ENCODE measurements around the gene COPG2. TPM values are rescaled to one million over a fixed set of nuclear protein-coding genes. Genes with fewer than 3 reads are reported as not detected.

The COPG2 gene
- total RNA-seq, 1 donor from 2014 or later = 20.6 TPM

GRCh38 chr7:130500463-130500862 is 168.1 kb downstream of the COPG2 start:
- Histone ChIP-seq H3K36me3 (ENCODE audit: insufficient read depth, low read length) (peaks cover 55% of the 10 kb centered on the region), H3K27me3 (ENCODE audit: insufficient read depth, low read length) (no peaks in the 10 kb centered on the region), H3K79me2 (ENCODE audit: insufficient read depth, low read length) (peaks cover 16% of the 10 kb centered on the region), H3K4me2 (ENCODE audit: low read length) (no peak overlapping the region), H3K4me1 (ENCODE audit: insufficient read depth, low read length) (no peaks in the 10 kb centered on the region), H4K20me1 (ENCODE audit: insufficient read depth, low read length) (peaks cover 10% of the 10 kb centered on the region), H3K9me3 (ENCODE audit: insufficient read depth, low read depth, low read length) (no peaks in the 10 kb centered on the region), H3K4me3 (ENCODE audit: insufficient read depth, low read depth, low read length) (no peak overlapping the region), H2AFZ (ENCODE audit: low read depth, low read length) (no peak overlapping the region), H3K9ac (ENCODE audit: low read length) (no peak overlapping the region), H3K27ac (ENCODE audit: low read depth, low read length) (no peak overlapping the region)
- DNase-seq (ENCODE audit: low read depth) (no peak), FAIRE-seq (no peak)
- no peaks in the 10 kb centered on the region for H3K27me3 Mint-ChIP-seq (ENCODE audit: low read depth, unreplicated experiment)
- H3K9me3 Mint-ChIP-seq (ENCODE audit: unreplicated experiment) = no peaks in the 10 kb centered on the region
- peaks cover 22% of the 10 kb centered on the region for H3K36me3 Mint-ChIP-seq (ENCODE audit: low read depth, unreplicated experiment)
- TF ChIP-seq EZH2 (IDR thresholded peaks at IDR 0.05; ENCODE audit: insufficient read depth, low read length) (no peak), CTCF (IDR thresholded peaks at IDR 0.05; ENCODE audit: insufficient read depth, low read depth, low read length) (no peak)
- H3K27ac Mint-ChIP-seq (ENCODE audit: unreplicated experiment) = no peak overlapping the region
- no peak overlapping the region for H3K4me3 Mint-ChIP-seq (ENCODE audit: unreplicated experiment)
- H3K4me1 Mint-ChIP-seq (ENCODE audit: low read depth, unreplicated experiment) = peaks cover 2% of the 10 kb centered on the region

GRCh38 chr7:130494431-130494858 is 174.1 kb downstream of the COPG2 start:
- Mint-ChIP-seq H3K27ac (ENCODE audit: unreplicated experiment) (no peak overlapping the region), H3K36me3 (ENCODE audit: low read depth, unreplicated experiment) (peaks cover 6% of the 10 kb centered on the region), H3K9me3 (ENCODE audit: unreplicated experiment) (no peaks in the 10 kb centered on the region), H3K27me3 (ENCODE audit: low read depth, unreplicated experiment) (no peaks in the 10 kb centered on the region), H3K4me1 (ENCODE audit: low read depth, unreplicated experiment) (peaks cover 14% of the 10 kb centered on the region), H3K4me3 (ENCODE audit: unreplicated experiment) (peak overlapping the region; percentile 91)
- Histone ChIP-seq H2AFZ (ENCODE audit: low read depth, low read length) (no peak overlapping the region), H3K4me1 (ENCODE audit: insufficient read depth, low read length) (peaks cover 24% of the 10 kb centered on the region), H3K36me3 (ENCODE audit: insufficient read depth, low read length) (peaks cover 19% of the 10 kb centered on the region), H3K27ac (ENCODE audit: low read depth, low read length) (peak overlapping the region; percentile 14), H3K79me2 (ENCODE audit: insufficient read depth, low read length) (peaks cover 51% of the 10 kb centered on the region), H3K9me3 (ENCODE audit: insufficient read depth, low read depth, low read length) (no peaks in the 10 kb centered on the region), H3K4me2 (ENCODE audit: low read length) (peak overlapping the region; percentile 77), H3K9ac (ENCODE audit: low read length) (peak overlapping the region; percentile 87), H3K4me3 (ENCODE audit: insufficient read depth, low read depth, low read length) (peak overlapping the region; percentile 65), H4K20me1 (ENCODE audit: insufficient read depth, low read length) (peaks cover 31% of the 10 kb centered on the region), H3K27me3 (ENCODE audit: insufficient read depth, low read length) (no peaks in the 10 kb centered on the region)
- TF ChIP-seq CTCF (IDR thresholded peaks at IDR 0.05; ENCODE audit: insufficient read depth, low read depth, low read length) (no peak), EZH2 (IDR thresholded peaks at IDR 0.05; ENCODE audit: insufficient read depth, low read length) (no peak)
- no peak for FAIRE-seq
- no peak for DNase-seq (ENCODE audit: low read depth)

GRCh38 chr7:130493275-130493873 is 175.2 kb downstream of the COPG2 start:
- Mint-ChIP-seq H3K27ac (ENCODE audit: unreplicated experiment) (peak overlapping the region; percentile 73), H3K27me3 (ENCODE audit: low read depth, unreplicated experiment) (no peaks in the 10 kb centered on the region), H3K4me3 (ENCODE audit: unreplicated experiment) (peak overlapping the region; percentile 91), H3K9me3 (ENCODE audit: unreplicated experiment) (no peaks in the 10 kb centered on the region), H3K36me3 (ENCODE audit: low read depth, unreplicated experiment) (peaks cover 6% of the 10 kb centered on the region), H3K4me1 (ENCODE audit: low read depth, unreplicated experiment) (peaks cover 24% of the 10 kb centered on the region)
- H3K36me3 ChIP-seq (ENCODE audit: insufficient read depth, low read length) = peaks cover 9% of the 10 kb centered on the region
- H3K4me3 ChIP-seq (ENCODE audit: insufficient read depth, low read depth, low read length) = peak overlapping the region; percentile 65
- peaks cover 49% of the 10 kb centered on the region for H3K79me2 ChIP-seq (ENCODE audit: insufficient read depth, low read length)
- no peak for TF ChIP-seq EZH2 (IDR thresholded peaks at IDR 0.05; ENCODE audit: insufficient read depth, low read length)
- TF ChIP-seq CTCF (IDR thresholded peaks at IDR 0.05; ENCODE audit: insufficient read depth, low read depth, low read length) = no peak
- H3K9ac ChIP-seq (ENCODE audit: low read length) = peak overlapping the region; percentile 87
- FAIRE-seq (no peak), DNase-seq (ENCODE audit: low read depth) (no peak)
- peaks cover 31% of the 10 kb centered on the region for H4K20me1 ChIP-seq (ENCODE audit: insufficient read depth, low read length)
- no peaks in the 10 kb centered on the region for H3K9me3 ChIP-seq (ENCODE audit: insufficient read depth, low read depth, low read length)
- no peak overlapping the region for H2AFZ ChIP-seq (ENCODE audit: low read depth, low read length)
- peak overlapping the region; percentile 34 for H3K27ac ChIP-seq (ENCODE audit: low read depth, low read length)
- H3K27me3 ChIP-seq (ENCODE audit: insufficient read depth, low read length) = no peaks in the 10 kb centered on the region
- H3K4me2 ChIP-seq (ENCODE audit: low read length) = peak overlapping the region; percentile 77
- peaks cover 35% of the 10 kb centered on the region for H3K4me1 ChIP-seq (ENCODE audit: insufficient read depth, low read length)
